ENCODE results near the gene UMPS. TPM values are rescaled to one million over a fixed set of nuclear protein-coding genes. Genes with fewer than 3 reads are reported as not detected.

The UMPS gene
- total and polyA plus RNA-seq, 9 of the 15 experiments (the other 6 are each of a cell fraction or from before 2014, with no cell fraction given): 28.9 to 91.0 (median 45.9) TPM

DNA sequence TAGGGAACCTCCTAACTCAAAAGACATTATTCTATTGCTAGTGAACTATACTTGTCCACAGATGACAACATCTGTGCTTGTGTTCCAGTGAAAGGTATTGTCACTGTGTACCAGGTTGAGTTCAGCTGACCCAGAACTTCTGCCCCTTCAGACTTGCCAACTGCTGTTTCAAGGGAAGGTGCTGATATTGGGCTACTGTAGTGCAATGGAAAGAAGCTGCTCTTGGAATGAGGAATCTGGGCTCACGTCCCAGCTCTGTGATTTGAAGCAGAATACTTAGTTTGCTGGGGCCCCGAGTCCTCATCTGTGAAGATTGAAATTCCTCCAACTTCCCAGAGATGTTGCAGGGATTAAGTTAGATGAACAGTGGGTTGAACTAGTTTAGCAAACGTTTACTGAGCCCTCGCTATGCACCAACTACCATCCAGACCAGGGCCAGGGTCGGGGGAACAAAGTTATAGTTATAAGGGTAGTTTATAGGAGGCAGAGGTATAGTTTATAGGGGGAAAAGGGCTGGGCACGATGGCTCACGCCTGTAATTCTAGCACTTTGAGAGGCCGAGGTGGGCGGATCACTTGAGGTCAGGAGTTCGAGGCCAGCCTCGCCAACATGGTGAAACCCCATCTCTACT, 15.9 kb upstream of the UMPS start:
- Histone ChIP-seq H3K4me3 (no peak overlapping the region), H3K27ac (ENCODE audit: extremely low read depth, low read depth, low read length) (no peak overlapping the region), H3K9me1 (ENCODE audit: control insufficient read depth, insufficient read depth, low read length) (no peaks in the 10 kb centered on the region), H3K27me3 (ENCODE audit: control insufficient read depth in 2 of 2, insufficient read depth in 2 of 2, low read length in 2 of 2) (peaks cover 0 to 12% of the 10 kb centered on the region in 2 experiments; a peak in 4 of 5 replicates), H3K79me2 (ENCODE audit: control insufficient read depth, insufficient read depth, low read length) (no peaks in the 10 kb centered on the region), H4K20me1 (replicated peaks; ENCODE audit: control insufficient read depth, insufficient read depth, low read length) (no peaks in the 10 kb centered on the region), H3K9me3 (replicated peaks; ENCODE audit: control insufficient read depth, insufficient read depth, low read depth, low read length) (no peaks in the 10 kb centered on the region), H3K4me2 (ENCODE audit: insufficient read depth, low read length) (no peak overlapping the region), H2AFZ (ENCODE audit: low read depth, low read length) (no peak overlapping the region), H3K36me3 (ENCODE audit: control insufficient read depth, insufficient read depth, low read length) (no peaks in the 10 kb centered on the region), H3K9ac (ENCODE audit: insufficient read depth in 1 of 2, low read depth in 2 of 2, low read length in 2 of 2) (no peak overlapping the region), H3K4me1 (replicated peaks in 1 of 2; ENCODE audit: control insufficient read depth in 2 of 2, insufficient read depth in 2 of 2, low read length in 2 of 2) (no peaks in the 10 kb centered on the region)
- 1% methylated on average over 11 of the region's 11 CpGs for WGBS (ENCODE audit: insufficient coverage, low coverage, missing lambda C conversion rate)
- no TSS peak for BruUV-seq (replicated peaks)
- ChIA-PET CTCF (ENCODE audit: low intra/inter-chr PET ratio) (no interaction called here), POLR2A (no interaction called here)
- in situ Hi-C loops (cut with MboI): no loop called here
- intact Hi-C loops (cut with micrococcal nuclease): no loop called here
- FAIRE-seq: no peak
- no peak for TF ChIP-seq CBX3 (IDR thresholded peaks at IDR 0.05; ENCODE audit: borderline replicate concordance in 1 of 2, low read length in 2 of 2)
- no peak for TF ChIP-seq E2F5 (CRISPR knock-in tag; IDR thresholded peaks at IDR 0.05)
- TF ChIP-seq, protein P1, sequence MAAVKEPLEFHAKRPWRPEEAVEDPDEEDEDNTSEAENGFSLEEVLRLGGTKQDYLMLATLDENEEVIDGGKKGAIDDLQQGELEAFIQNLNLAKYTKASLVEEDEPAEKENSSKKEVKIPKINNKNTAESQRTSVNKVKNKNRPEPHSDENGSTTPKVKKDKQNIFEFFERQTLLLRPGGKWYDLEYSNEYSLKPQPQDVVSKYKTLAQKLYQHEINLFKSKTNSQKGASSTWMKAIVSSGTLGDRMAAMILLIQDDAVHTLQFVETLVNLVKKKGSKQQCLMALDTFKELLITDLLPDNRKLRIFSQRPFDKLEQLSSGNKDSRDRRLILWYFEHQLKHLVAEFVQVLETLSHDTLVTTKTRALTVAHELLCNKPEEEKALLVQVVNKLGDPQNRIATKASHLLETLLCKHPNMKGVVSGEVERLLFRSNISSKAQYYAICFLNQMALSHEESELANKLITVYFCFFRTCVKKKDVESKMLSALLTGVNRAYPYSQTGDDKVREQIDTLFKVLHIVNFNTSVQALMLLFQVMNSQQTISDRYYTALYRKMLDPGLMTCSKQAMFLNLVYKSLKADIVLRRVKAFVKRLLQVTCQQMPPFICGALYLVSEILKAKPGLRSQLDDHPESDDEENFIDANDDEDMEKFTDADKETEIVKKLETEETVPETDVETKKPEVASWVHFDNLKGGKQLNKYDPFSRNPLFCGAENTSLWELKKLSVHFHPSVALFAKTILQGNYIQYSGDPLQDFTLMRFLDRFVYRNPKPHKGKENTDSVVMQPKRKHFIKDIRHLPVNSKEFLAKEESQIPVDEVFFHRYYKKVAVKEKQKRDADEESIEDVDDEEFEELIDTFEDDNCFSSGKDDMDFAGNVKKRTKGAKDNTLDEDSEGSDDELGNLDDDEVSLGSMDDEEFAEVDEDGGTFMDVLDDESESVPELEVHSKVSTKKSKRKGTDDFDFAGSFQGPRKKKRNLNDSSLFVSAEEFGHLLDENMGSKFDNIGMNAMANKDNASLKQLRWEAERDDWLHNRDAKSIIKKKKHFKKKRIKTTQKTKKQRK (IDR thresholded peaks at IDR 0.05; ENCODE audit: borderline replicate concordance, low read depth, low read length): no peak
- no peak for TF ChIP-seq MEIS2 (IDR thresholded peaks at IDR 0.05; ENCODE audit: partially characterized antibody)
- peak; percentile 25; the same call in 1 of the 2 replicates for TF ChIP-seq HMBOX1 (IDR thresholded peaks at IDR 0.05)
- TF ChIP-seq TAL1 (IDR thresholded peaks at IDR 0.05): no peak
- no peak for TF ChIP-seq TAF1 (IDR thresholded peaks at IDR 0.05; ENCODE audit: control insufficient read depth, extremely low read depth, insufficient read depth, low read length, severe bottlenecking)
- no peak for ATAC-seq
- DNase-seq (ENCODE audit: extremely low read depth in 1 of 4, low spot score in 3 of 4): no peak
